GM15510 (cell line): ENCODE results near the gene HTR3B.
A peak's percentile ranks its signal among the peaks of the same experiment; 100 is the strongest.

Source experiments
- POLR2A ChIP-seq: IDR thresholded peaks from 3 replicates; pipeline ENCODE4 v1.6.1; 2011; ENCODE audit warnings: borderline replicate concordance; ENCODE audit not compliant: insufficient read length; ENCODE audit errors: extremely low read depth

The HTR3B gene

GRCh38 chr11:113904379-113905101 is at the start of gene HTR3B:
Gene HTR3B, plus strand, starts transcription at chr11:113904796. Its CDS starts 138 bp downstream, at chr11:113904934.
- no peak for TF ChIP-seq POLR2A

GRCh38 chr11:113855803-113856202 is 48.8 kb upstream of the HTR3B start:
- TF ChIP-seq POLR2A: no peak

- no peak for TF ChIP-seq POLR2A
Measured at GRCh38 chr11:113856966-113857759, 47.4 kb upstream of the HTR3B start.

GRCh38 chr11:113859665-113860064 is 44.9 kb upstream of the HTR3B start:
- no peak for TF ChIP-seq POLR2A

GRCh38 chr11:113862435-113862834 is 42.2 kb upstream of the HTR3B start:
- TF ChIP-seq POLR2A: no peak

- TF ChIP-seq POLR2A: no peak
Measured at GRCh38 chr11:113864410-113864809, 40.2 kb upstream of the HTR3B start.

GRCh38 chr11:113865873-113866272 is 38.7 kb upstream of the HTR3B start:
- no peak for TF ChIP-seq POLR2A

GRCh38 chr11:113867843-113868503 is 36.6 kb upstream of the HTR3B start:
- TF ChIP-seq POLR2A: no peak

GRCh38 chr11:113871336-113871735 is 33.3 kb upstream of the HTR3B start:
- TF ChIP-seq POLR2A: no peak

- TF ChIP-seq POLR2A: no peak
Measured at GRCh38 chr11:113873236-113873626, 31.4 kb upstream of the HTR3B start.

- TF ChIP-seq POLR2A: no peak
Measured at GRCh38 chr11:113874096-113874495, 30.5 kb upstream of the HTR3B start.

- no peak for TF ChIP-seq POLR2A
Measured at GRCh38 chr11:113874581-113875233, 29.9 kb upstream of the HTR3B start.

- peak; percentile 98 for TF ChIP-seq POLR2A
Measured at GRCh38 chr11:113875234-113876073, 29.1 kb upstream of the HTR3B start, which contains the start of gene USP28. Gene USP28, minus strand, starts transcription at chr11:113875572. Its CDS starts 71 bp downstream, at chr11:113875501.
